GM12865 (cell line): ENCODE measurements around the gene LSM2.
"Not testable (repeated sequence)": the region's sequence is repeated elsewhere in the genome, so short reads cannot be mapped to it uniquely, and the experiment has no call there.

Source experiments
- DNase-seq: peaks from one replicate; pipeline ENCODE4 v3.0.0; 2010; ENCODE audit warnings: low read depth
- H3K4me3 ChIP-seq: 2 replicates; pipeline ENCODE4 v1.5.1; 2011; ENCODE audit warnings: mild to moderate bottlenecking, low read depth, low read length, control low read depth
- TF ChIP-seq, protein P1 (sequence below): IDR thresholded peaks from 2 replicates; pipeline ENCODE4 v1.5.1; 2011; ENCODE audit warnings: low read length, control low read depth, low read depth, inconsistent platforms; ENCODE audit not compliant: insufficient read depth; ENCODE audit errors: missing control alignments

LSM2 gene

DNA sequence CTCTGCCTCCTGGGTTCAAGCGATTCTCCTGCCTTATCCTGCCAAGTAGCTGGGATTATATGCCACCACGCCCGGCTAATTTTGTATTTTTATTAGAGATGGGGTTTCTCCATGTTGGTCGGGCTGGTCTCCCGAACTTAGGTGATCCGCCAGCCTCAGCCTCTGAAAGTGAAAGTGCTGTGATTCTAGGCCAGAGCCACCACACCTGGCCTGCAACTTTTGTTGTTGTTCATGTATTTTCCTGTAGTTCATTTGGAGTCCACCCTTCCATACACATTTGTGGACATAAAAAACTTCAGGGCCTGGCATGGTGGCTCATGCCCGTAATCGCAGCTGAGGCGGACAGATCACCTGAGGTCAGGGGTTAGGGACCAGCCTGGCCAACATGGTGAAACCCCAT is 35.3 kb upstream of the LSM2 start:
- TF ChIP-seq, protein P1, sequence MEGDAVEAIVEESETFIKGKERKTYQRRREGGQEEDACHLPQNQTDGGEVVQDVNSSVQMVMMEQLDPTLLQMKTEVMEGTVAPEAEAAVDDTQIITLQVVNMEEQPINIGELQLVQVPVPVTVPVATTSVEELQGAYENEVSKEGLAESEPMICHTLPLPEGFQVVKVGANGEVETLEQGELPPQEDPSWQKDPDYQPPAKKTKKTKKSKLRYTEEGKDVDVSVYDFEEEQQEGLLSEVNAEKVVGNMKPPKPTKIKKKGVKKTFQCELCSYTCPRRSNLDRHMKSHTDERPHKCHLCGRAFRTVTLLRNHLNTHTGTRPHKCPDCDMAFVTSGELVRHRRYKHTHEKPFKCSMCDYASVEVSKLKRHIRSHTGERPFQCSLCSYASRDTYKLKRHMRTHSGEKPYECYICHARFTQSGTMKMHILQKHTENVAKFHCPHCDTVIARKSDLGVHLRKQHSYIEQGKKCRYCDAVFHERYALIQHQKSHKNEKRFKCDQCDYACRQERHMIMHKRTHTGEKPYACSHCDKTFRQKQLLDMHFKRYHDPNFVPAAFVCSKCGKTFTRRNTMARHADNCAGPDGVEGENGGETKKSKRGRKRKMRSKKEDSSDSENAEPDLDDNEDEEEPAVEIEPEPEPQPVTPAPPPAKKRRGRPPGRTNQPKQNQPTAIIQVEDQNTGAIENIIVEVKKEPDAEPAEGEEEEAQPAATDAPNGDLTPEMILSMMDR = no peak

DNA sequence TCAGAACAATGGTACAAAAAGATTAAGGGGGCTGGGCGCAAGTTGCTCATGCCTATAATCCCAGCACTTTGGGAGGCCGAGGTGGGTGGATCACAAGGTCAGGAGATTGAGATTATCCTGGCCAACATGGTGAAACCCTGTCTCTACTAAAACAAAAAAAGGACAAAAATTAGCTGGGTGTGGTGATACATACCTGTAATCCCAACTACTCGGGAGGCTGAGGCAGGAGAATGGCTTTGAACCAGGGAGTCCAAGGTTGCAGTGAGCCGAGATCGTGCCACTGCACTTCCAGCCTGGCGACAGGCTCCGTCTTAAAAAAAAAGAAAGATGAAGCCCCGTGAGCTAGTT is 33.0 kb upstream of the LSM2 start:
- H3K4me3 ChIP-seq, DNase-seq: not testable (repeated sequence)

More for the DNA sequence above, 35.3 kb upstream of the LSM2 start:
- no peak overlapping the region for H3K4me3 ChIP-seq
- DNase-seq = peak; percentile 59

DNA sequence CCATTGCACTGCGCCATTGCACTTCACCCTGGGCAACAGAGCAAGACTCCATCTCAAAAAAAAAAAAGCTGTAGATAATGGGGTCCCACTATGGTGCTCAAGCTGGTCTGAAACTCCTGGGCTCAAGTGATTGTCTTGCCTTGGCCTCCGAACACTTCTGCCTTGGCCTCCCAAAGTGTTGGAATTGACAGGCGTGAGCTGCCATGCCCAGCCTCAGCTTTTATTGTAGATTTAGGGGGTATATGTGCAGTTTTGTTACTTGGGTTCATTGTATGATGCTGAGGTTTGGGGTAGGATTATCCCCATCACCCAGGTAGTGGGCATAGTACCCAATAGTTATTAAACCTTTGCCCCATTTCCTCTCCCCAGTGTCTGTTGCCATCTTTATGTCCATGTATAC is 32.2 kb upstream of the LSM2 start:
- H3K4me3 ChIP-seq = peak overlapping the region; percentile 76; the same call in 1 of the 2 replicates
- TF ChIP-seq, protein P1 = no peak
- DNase-seq = no peak

DNA sequence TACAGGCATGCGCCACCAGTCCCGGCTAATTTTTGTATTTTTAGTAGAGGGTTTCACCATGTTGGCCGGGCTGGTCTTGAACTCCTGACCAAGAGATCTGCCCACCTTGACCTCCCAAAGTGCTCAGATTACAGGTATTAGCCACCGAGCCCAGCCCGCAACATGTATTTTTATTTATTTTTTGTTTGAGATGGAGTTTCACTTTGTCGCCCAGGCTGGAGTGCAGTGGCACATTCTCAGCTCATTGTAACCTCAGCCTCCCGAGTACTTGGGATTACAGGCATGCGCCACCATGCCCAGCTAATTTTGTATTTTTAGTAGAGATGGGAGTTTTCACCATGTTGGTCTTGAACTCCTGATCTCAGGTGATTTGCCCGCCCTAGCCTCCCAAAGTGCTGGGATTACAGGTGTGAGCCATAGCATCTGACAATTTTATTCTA is 31.4 kb upstream of the LSM2 start:
- H3K4me3 ChIP-seq = peak overlapping the region; percentile 76
- not testable (repeated sequence) for DNase-seq

DNA sequence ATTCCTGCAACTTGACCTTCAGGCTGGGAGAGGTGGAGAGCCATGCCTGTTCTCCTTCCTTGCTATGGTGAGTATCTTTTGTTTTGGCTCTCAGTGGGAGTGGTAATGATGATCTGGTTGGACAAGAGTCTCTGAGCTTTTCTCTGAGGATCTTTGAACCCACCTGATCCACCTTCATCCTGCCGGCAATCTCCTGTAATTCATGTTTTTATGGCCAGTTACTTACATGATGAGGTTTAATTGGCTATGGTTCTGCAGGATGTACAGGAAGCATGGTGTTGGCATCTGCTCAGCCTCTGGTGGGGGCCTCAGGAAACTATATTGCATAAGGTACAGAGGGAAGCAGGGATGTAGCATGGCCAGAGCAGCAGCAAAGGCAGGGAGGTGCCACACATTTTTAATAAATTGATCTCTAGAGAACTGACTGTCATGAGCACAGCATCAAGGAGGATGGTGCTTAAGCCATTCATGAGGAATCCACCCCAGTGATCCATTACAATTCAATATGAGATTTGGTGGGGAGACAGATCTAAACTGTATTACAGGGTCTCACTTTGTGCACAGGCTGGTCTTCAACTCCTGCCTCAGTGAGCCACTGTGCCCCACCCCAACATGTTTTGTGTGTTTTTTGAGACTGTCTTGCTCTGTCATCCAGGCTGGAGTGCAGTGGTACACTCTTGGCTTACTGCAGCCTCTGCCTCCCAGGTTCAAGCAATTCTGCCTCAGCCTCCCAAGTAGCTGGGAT is 30.8 kb upstream of the LSM2 start:
- peak overlapping the region; percentile 76 for H3K4me3 ChIP-seq
- DNase-seq = no peak
- TF ChIP-seq, protein P1 = no peak

DNA sequence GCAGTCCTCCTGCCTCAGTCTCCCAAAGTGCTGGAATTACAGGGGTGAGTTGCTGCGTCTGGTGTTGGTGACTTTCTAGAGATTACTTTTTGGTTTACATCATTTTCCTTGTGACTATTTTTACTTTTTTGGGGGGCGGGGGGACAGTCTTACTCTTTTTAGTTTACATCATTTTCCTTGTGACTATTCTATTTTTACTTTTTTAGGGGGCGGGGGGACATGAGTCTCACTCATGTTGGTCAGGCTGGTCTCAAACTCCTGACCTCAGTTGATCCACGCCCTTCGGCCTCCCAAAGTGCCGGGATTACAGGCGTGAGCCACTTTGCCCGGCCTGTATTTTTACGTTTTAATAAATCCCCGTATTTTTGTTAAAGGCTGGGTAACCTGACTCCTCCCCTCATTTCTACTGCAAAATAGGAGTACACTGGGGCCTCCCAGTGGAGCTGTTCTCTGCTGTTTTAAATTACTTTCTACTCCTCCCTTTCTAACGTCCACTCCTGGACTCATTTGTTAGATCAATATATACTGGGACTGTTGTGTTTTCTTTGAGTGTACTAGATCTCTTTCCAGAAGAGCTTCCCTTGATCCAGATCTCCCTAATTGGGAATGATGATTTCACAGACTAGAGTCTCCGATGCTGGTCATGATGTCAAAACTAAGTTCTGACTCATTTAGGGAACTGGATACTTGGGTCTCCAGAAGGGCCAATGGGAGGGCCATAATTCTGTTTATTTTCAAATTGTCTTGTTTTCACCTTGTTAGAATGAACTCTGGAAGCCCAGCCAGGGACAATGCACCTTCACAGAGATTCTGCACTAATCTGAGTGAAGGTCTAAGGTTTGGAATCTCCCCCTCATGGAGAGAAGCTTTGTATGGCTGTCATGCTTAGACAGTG is 30.0 kb upstream of the LSM2 start:
- H3K4me3 ChIP-seq = peak overlapping the region; percentile 76
- no peak for DNase-seq
- TF ChIP-seq, protein P1 = no peak

DNA sequence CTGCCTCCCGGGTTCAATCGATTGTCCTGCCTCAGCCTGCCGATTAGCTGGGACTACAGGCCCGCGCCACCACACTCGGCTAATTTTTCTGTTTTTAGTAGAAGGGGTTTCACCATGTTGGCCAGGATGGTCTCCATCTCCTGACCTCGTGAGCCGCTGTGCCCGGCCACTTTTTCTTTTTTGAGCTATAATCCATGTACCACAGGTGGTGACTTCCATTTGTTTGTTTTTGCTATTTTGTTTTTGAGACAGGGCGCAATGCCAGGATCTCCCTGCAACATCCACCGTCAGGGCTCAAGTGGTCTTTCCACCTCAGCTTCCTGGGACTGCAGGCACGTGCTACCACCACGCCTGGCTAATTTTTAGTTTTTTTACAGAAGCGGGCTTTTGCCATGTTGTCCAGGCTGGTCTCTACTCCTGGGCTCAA is 29.3 kb upstream of the LSM2 start:
- peak overlapping the region; percentile 76 for H3K4me3 ChIP-seq
- no peak for DNase-seq
- TF ChIP-seq, protein P1 = no peak
